Panc1 (cell line): ENCODE results near the gene MARCHF9. TPM values are rescaled to one million over a fixed set of nuclear protein-coding genes. Genes with fewer than 3 reads are reported as not detected.

Experiments
- ATAC-seq: fragments of 200-7000 bp; cut with Tn5 transposase; 2 replicates; pipeline ENCODE4 v1.9.1; 2020; ENCODE audit warnings: mild to moderate bottlenecking, moderate library complexity
- BruUV-seq: library from RNA; stranded (reverse); fragments of 400-500 nt; replicated peaks from 2 replicates; lab custom pipeline; 2021; lab: Mats Ljungman, UMichigan
- CTCF ChIA-PET: fragments of 300-600 bp; sonication (Branson Sonifier 250); formaldehyde crosslinking; loops from one replicate; lab custom pipeline; 2022; ENCODE audit warnings: antibody characterized with exemption; lab: Charles Lee
- POLR2A ChIA-PET: fragments of 300-600 bp; sonication (Branson Sonifier 250); formaldehyde crosslinking; loops from one replicate; lab custom pipeline; 2022; ENCODE audit warnings: antibody characterized with exemption; lab: Charles Lee
- DNase-seq: peaks from one replicate; pipeline ENCODE4 v3.0.0-alpha.2; 2010; ENCODE audit warnings: low read depth, low spot score
- H3K27ac ChIP-seq: 2 replicates; pipeline ENCODE4 v1.5.1; 2011; ENCODE audit warnings: mild to moderate bottlenecking, low read length, inconsistent platforms
- H3K27me3 ChIP-seq: fragments of 200-500 bp; sonication (Bioruptor generic); 2 replicates; pipeline ENCODE4 v1.6.0; 2014; ENCODE audit warnings: low read length, inconsistent platforms; ENCODE audit not compliant: control insufficient read depth, insufficient read depth
- H3K36me3 ChIP-seq: fragments of 200-500 bp; sonication (Bioruptor generic); 2 replicates; pipeline ENCODE4 v1.5.1; 2014; ENCODE audit warnings: inconsistent platforms, mild to moderate bottlenecking, low read length, moderate library complexity; ENCODE audit not compliant: control insufficient read depth, insufficient read depth
- H3K4me1 ChIP-seq: 2 replicates; pipeline ENCODE4 v1.5.1; 2011; ENCODE audit warnings: inconsistent platforms, mild to moderate bottlenecking, low read length, moderate library complexity; ENCODE audit not compliant: control insufficient read depth, insufficient read depth
- H3K4me3 ChIP-seq, 2 experiments: 2 replicates each; pipeline ENCODE4 v1.5.1; 2011 to 2012; ENCODE audit warnings: low read depth in 2 of 2, low read length in 2 of 2, mild to moderate bottlenecking in 2 of 2, inconsistent platforms in 1 of 2, moderate library complexity in 1 of 2
- H3K9me3 ChIP-seq: fragments of 200-500 bp; sonication (Bioruptor generic); 2 replicates; pipeline ENCODE4 v1.5.1; 2014; ENCODE audit warnings: low read depth, mild to moderate bottlenecking, inconsistent platforms, low read length, moderate library complexity; ENCODE audit not compliant: control insufficient read depth, insufficient read depth
- POLR2AphosphoS5 ChIP-seq: IDR thresholded peaks from 2 replicates; pipeline ENCODE4 v1.6.1; 2012; ENCODE audit warnings: mild to moderate bottlenecking, low read depth, low read length, moderate library complexity
- SIN3A ChIP-seq: IDR thresholded peaks from 2 replicates; pipeline ENCODE4 v1.6.1; 2012; ENCODE audit warnings: low read depth, mild to moderate bottlenecking, low read length, moderate library complexity, borderline replicate concordance; ENCODE audit not compliant: insufficient read depth
- TCF7L2 ChIP-seq: IDR thresholded peaks from 2 replicates; pipeline ENCODE4 v1.6.1; 2011; ENCODE audit warnings: mild to moderate bottlenecking, low read depth, low read length, inconsistent platforms
- in situ Hi-C: cut with HindIII; loops from 2 replicates; pipeline ENCODE4 v1.10.0; 2016; ENCODE audit warnings: low sequenced_read_pairs, low pct_unique_long_range_greater_than_20kb
- intact Hi-C: fragments of 100-400 bp; cut with micrococcal nuclease; formaldehyde crosslinking; loops from one replicate; pipeline ENCODE4 v1.10.0; 2022; ENCODE audit not compliant: unreplicated experiment
- total RNA-seq: library from RNA; stranded (reverse); gene quantifications from one replicate; pipeline ENCODE4 v1.2.1, GENCODE V29; 2021; ENCODE audit not compliant: unreplicated experiment
- TF ChIP-seq, protein P1 (sequence below), 2 experiments: IDR thresholded peaks; 2 replicates each; pipeline ENCODE4 v1.6.1; 2011 to 2012; ENCODE audit warnings: low read depth in 2 of 2, control low read depth in 1 of 2, low read length in 1 of 2, mild to moderate bottlenecking in 1 of 2, moderate library complexity in 1 of 2; ENCODE audit not compliant: insufficient read depth in 1 of 2
- TF ChIP-seq, protein P2 (sequence below): fragments of 450-650 bp; IDR thresholded peaks from 2 replicates; pipeline ENCODE4 v1.5.1; 2017; ENCODE audit warnings: mild to moderate bottlenecking

The MARCHF9 gene
- total RNA-seq, 1 experiment from 2014 or later = 2.3 TPM

DNA sequence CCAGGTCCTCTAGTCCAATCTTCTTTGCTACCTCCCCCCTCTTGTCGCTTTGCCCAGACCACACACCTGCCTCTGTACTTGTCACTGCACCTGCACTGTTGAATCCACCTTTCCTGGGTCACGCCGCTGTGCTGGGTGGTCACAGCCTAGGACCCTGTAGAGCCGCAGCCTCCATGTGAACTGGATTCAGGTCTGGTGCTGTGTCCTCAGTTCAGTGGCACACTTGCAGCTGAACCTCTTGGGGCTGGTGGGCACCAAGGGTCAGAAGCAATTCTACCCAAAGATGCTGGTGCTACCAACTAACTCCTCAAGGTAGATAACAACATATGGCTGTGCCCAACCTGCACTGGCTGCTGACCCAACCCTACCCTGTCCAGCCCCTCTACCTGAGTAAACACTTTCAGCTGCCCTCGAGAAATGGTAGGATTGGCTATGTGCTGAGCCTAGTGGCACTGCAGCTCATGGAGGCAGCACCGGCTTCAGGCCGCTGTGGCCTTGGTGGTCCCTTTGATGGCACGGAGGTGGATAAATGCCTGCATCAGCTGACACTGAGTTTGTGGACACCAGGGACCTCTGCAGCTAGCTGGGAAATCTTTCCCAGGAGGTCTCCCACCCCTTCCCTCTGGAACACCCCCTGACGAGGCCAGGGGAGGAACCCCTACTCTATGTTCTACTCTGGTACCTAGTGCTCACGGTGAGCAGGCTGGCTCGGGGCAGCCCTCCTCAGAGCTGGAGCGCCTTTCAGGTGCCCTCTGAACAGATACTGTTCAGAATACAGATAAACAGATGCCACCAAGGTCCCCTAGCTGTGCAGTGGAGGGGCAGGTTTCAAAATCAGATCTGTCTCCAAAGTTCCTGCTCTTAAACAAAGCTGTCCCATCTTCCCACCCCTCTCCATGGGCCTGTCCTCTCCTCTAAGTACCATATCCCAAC lies 30.6 kb upstream of the MARCHF9 start:
- ChIA-PET POLR2A (no interaction called here), CTCF (interaction anchor here (0.6 to 1.1 kb wide), 2 partner anchors 9 to 11 kb away, joined by 3 to 4 read pairs; no protein-coding TSS in a partner anchor)
- in situ Hi-C loops (no loop called here), intact Hi-C loops (no loop called here)
- Histone ChIP-seq H3K9me3 (no peaks in the 10 kb centered on the region), H3K27ac (no peak overlapping the region), H3K4me1 (peaks cover 4% of the 10 kb centered on the region; the same call in 1 of the 2 replicates), H3K36me3 (no peaks in the 10 kb centered on the region), H3K27me3 (no peaks in the 10 kb centered on the region), H3K4me3 (no peak overlapping the region)
- no peak for ATAC-seq
- no TSS peak for BruUV-seq
- no peak for TF ChIP-seq POLR2AphosphoS5
- TF ChIP-seq TCF7L2 = no peak
- TF ChIP-seq, protein P1, sequence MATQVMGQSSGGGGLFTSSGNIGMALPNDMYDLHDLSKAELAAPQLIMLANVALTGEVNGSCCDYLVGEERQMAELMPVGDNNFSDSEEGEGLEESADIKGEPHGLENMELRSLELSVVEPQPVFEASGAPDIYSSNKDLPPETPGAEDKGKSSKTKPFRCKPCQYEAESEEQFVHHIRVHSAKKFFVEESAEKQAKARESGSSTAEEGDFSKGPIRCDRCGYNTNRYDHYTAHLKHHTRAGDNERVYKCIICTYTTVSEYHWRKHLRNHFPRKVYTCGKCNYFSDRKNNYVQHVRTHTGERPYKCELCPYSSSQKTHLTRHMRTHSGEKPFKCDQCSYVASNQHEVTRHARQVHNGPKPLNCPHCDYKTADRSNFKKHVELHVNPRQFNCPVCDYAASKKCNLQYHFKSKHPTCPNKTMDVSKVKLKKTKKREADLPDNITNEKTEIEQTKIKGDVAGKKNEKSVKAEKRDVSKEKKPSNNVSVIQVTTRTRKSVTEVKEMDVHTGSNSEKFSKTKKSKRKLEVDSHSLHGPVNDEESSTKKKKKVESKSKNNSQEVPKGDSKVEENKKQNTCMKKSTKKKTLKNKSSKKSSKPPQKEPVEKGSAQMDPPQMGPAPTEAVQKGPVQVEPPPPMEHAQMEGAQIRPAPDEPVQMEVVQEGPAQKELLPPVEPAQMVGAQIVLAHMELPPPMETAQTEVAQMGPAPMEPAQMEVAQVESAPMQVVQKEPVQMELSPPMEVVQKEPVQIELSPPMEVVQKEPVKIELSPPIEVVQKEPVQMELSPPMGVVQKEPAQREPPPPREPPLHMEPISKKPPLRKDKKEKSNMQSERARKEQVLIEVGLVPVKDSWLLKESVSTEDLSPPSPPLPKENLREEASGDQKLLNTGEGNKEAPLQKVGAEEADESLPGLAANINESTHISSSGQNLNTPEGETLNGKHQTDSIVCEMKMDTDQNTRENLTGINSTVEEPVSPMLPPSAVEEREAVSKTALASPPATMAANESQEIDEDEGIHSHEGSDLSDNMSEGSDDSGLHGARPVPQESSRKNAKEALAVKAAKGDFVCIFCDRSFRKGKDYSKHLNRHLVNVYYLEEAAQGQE (IDR thresholded peaks at IDR 0.05; ENCODE audit: insufficient read depth in 1 of 2, low read depth in 2 of 2, low read length in 1 of 2) = no peak
- TF ChIP-seq, protein P2, sequence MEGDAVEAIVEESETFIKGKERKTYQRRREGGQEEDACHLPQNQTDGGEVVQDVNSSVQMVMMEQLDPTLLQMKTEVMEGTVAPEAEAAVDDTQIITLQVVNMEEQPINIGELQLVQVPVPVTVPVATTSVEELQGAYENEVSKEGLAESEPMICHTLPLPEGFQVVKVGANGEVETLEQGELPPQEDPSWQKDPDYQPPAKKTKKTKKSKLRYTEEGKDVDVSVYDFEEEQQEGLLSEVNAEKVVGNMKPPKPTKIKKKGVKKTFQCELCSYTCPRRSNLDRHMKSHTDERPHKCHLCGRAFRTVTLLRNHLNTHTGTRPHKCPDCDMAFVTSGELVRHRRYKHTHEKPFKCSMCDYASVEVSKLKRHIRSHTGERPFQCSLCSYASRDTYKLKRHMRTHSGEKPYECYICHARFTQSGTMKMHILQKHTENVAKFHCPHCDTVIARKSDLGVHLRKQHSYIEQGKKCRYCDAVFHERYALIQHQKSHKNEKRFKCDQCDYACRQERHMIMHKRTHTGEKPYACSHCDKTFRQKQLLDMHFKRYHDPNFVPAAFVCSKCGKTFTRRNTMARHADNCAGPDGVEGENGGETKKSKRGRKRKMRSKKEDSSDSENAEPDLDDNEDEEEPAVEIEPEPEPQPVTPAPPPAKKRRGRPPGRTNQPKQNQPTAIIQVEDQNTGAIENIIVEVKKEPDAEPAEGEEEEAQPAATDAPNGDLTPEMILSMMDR = no peak
- TF ChIP-seq SIN3A = no peak
- DNase-seq = no peak

DNA sequence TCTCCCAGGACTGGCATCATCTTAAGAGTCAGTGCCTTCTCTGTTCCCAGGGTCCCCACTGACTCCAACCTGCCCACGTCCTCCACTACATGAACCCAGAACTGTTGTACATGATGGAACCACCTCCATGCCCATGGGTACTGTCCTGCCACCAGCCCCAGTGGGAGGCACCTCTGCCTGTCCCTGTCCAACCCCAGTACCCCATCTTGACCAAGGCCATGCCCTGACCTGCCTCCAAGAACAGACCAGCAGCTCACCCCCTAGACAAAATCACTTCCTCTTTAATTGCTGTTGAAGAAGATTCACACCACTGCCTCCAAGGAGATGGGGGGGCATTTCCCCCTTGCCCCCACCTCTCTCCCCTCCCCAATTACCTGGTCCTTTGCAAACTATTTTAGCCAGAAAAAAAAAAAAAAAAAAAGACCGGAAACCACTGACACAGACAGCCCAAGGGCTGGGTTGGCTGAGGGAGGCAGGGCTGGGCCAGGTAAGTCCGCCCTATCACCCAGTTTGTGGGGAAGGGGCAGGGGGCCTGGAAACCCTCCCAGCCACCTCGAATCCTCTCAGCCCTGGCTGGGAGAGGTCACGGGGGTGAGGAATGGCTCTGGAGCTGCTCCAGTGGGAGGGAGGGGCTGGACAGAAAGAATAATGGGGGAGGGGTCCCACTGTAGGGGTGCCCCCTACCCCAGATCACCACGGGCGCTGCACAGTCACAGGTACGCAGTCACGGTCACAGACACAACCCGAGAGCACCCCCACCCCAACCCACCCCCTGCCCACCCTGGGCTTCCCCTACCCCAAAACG lies 29.8 kb upstream of the MARCHF9 start:
- intact Hi-C loops = no loop called here
- no peak overlapping the region for H3K27ac ChIP-seq

More for the DNA sequence above, 29.8 kb upstream of the MARCHF9 start:
- Histone ChIP-seq H3K27me3 (no peaks in the 10 kb centered on the region), H3K9me3 (no peaks in the 10 kb centered on the region), H3K4me3 (no peak overlapping the region), H3K4me1 (peaks cover 4% of the 10 kb centered on the region; the same call in 1 of the 2 replicates), H3K36me3 (no peaks in the 10 kb centered on the region)
- in situ Hi-C loops = no loop called here
- TF ChIP-seq, protein P1 (IDR thresholded peaks at IDR 0.05; ENCODE audit: insufficient read depth in 1 of 2, low read depth in 2 of 2, low read length in 1 of 2) = no peak
- TF ChIP-seq TCF7L2 (no peak), SIN3A (no peak), POLR2AphosphoS5 (no peak)
- TF ChIP-seq, protein P2 = no peak
- ATAC-seq = no peak
- no peak for DNase-seq
- ChIA-PET POLR2A (no interaction called here), CTCF (interaction anchor here (0.6 to 2.0 kb wide), 3 partner anchors 8 to 16 kb away, joined by 3 to 10 read pairs (median 3); no protein-coding TSS in a partner anchor)
- BruUV-seq = TSS peak; percentile 80
